Iris pigment epithelial cell (primary cell): Measurements from ENCODE around the gene CTIF.

Experiments
- DNase-seq: peaks from one replicate; pipeline ENCODE4 v3.0.0-alpha.2; 2011; ENCODE audit warnings: low read depth

The CTIF gene

GRCh38 chr18:48886520-48887293, 347.9 kb downstream of the CTIF start:
- DNase-seq = no peak

- no peak for DNase-seq
Measured at GRCh38 chr18:48887294-48887904, 348.6 kb downstream of the CTIF start.

- DNase-seq = no peak
Measured at GRCh38 chr18:48887905-48888772, 349.3 kb downstream of the CTIF start.

- no peak for DNase-seq
Measured at GRCh38 chr18:48888773-48889080, 349.9 kb downstream of the CTIF start.

GRCh38 chr18:48889115-48889941, 350.5 kb downstream of the CTIF start:
- no peak for DNase-seq

- DNase-seq = no peak
Measured at GRCh38 chr18:48889981-48890762, 351.3 kb downstream of the CTIF start.

GRCh38 chr18:48891721-48892120, 352.9 kb downstream of the CTIF start:
- DNase-seq = no peak

GRCh38 chr18:48892146-48892855, 353.5 kb downstream of the CTIF start:
- no peak for DNase-seq

- DNase-seq = no peak
Measured at GRCh38 chr18:48893061-48893607, 354.3 kb downstream of the CTIF start.

GRCh38 chr18:48893608-48894600, 355.1 kb downstream of the CTIF start:
- no peak for DNase-seq

- DNase-seq = no peak
Measured at GRCh38 chr18:48894799-48895346, 356.0 kb downstream of the CTIF start.

- no peak for DNase-seq
Measured at GRCh38 chr18:48896326-48896874, 357.6 kb downstream of the CTIF start.

- peak; percentile 20 for DNase-seq
Measured at GRCh38 chr18:48896875-48897511, 358.2 kb downstream of the CTIF start.

- DNase-seq = no peak
Measured at GRCh38 chr18:48897531-48897930, 358.7 kb downstream of the CTIF start.

- DNase-seq = no peak
Measured at GRCh38 chr18:48898521-48898920, 359.7 kb downstream of the CTIF start.

- no peak for DNase-seq
Measured at GRCh38 chr18:48899558-48900174, 360.8 kb downstream of the CTIF start.

- DNase-seq = no peak
Measured at GRCh38 chr18:48900469-48900868, 361.6 kb downstream of the CTIF start.
